HG03045 (cell line): ENCODE measurements around the gene MB21D2.

Experiments used
- ATAC-seq: cut with Tn5 transposase; IDR thresholded peaks from one replicate; pipeline ENCODE4 v1.9.1; 2021; ENCODE audit warnings: mild to moderate bottlenecking, moderate library complexity; ENCODE audit not compliant: unreplicated experiment

The MB21D2 gene

DNA sequence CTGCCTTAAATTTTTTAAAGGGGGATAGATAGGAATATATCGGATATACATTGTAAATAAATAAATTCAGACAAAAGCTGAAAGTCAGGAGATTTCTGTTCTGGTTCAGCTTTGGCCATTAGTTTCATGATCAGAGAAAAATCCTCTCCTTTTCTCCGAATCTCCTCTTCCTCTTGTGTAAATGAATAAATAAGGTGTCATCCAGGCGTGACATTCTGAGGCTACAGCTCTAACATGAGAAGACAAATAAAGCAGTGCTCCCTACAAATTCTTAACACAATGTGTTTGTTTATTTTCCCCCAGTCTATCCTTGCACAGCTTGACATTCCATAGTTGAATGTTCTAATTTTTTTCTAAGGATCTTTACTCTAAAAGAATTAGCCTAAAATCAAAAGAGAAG lies 9.4 kb upstream of the MB21D2 start:
- ATAC-seq = no peak

DNA sequence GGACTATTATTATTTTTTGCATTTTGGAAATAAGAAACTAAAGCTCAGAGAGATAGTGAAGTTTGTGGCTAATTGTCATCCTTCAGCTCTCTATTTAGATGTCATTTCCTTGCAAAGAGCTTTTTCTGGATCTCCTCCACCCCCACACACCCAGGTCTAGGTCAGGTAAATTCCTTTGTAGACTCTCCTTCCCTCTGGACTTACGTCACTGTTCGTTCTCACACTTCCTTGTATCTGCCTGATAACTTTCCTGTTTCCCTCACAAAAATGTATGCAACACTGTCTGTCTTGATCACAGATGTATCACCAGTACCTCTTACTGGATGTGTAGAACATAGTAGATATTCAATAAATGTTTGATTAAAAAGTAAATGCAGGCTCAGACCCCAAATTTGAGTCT lies 6.1 kb upstream of the MB21D2 start:
- no peak for ATAC-seq

DNA sequence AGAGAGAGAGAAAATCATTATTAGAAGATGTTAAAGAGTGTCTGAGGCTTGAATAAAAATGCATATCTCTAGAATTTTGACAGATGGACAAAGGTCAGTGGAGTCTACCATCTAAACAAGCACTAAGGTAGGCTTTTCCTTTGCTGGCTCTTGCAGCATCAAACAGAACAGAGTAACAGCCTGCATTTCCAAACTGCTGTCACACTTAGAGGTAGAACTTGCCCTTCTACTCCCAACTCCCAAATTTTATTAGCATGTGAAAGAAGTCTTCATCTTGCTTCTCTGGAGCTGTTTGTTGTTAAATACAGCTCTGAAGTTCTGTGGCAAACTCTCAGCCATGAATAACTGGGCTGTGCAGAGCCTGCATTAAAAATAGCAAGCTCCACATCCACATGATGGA lies 4.1 kb upstream of the MB21D2 start:
- ATAC-seq = no peak

- no peak for ATAC-seq
Measured at GRCh38 chr3:192920411-192920810, 2.8 kb upstream of the MB21D2 start.

DNA sequence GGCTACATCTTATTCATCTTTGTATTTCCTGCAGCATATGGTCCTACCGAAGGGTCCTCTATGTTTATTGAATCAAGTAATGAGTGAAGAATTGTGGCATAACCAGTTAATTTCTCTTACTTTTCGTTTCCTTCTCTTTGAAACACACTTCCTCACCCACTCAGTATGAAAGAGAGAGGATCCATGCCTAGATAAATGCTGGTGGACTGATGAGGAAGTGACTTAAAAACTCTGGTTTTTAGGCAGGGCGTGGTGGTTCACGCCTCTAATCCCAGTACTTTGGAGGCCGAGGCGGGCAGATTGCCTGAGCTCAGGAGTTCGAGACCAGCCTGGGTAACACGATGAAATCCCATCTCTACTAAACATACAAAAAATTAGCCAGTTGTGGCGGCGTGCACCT lies 2.2 kb upstream of the MB21D2 start:
- ATAC-seq = no peak

DNA sequence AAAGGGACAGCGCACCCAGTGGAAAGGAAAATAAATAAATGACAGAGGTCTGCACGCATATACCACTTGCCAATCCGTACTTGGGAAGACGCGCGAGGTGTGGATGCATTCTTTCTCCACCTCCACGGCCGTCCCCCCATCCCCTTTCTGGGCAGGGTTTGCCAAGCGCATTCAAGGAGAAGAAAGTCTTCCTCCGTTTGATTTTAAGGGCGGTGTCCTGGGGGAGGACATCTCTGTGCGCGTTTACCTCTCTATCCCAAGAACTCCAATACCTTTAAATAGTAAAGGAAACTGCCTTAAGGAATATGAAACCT lies 576 bp upstream of the MB21D2 start:
- no peak for ATAC-seq

GRCh38 chr3:192917028-192917403 lies 640 bp downstream of the MB21D2 start:
- peak; percentile 36 for ATAC-seq

GRCh38 chr3:192916371-192917027 lies 1.2 kb downstream of the MB21D2 start:
- ATAC-seq = peak; percentile 13

DNA sequence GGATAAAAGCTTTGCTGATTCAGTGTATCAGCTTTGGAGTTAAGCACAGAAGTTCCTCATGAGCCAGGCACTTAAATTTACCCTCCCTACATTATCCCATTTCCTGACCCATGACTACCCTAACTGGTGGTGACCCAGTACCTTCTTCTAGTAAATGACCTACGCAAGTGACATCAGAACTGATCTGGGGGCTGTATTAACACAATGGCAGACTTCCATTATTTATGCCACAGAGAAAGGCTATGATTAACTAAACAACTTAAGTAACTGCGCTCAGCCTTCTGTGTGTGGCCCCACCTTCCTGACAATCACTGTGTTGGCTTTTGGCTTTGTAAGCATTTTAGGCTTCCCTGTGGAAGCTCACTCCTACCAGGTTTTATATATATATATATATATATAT lies 1.9 kb downstream of the MB21D2 start:
- no peak for ATAC-seq

- no peak for ATAC-seq
Measured at GRCh38 chr3:192915304-192915703, 2.4 kb downstream of the MB21D2 start.

- no peak for ATAC-seq
Measured at GRCh38 chr3:192914848-192915247, 2.8 kb downstream of the MB21D2 start.

DNA sequence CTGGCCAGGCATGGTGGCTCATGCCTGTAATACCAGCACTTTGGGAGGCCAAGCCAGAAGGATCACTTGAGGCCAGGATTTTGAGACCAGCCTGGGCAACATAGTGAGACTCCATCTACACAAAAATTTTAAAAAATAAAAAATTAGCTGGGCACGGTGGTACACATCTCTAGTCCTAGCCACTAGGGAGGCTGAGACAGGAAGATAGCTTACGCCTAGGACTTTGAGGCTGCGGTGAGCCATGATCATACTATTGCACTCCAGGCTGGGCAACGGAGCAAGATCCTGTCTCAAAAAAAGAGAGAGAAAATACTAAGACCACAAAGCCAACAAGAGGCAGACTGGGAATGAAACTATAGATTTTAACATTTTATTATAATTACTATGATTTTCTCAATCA lies 4.1 kb downstream of the MB21D2 start:
- no peak for ATAC-seq

GRCh38 chr3:192911293-192911692 lies 6.4 kb downstream of the MB21D2 start:
- no peak for ATAC-seq

- no peak for ATAC-seq
Measured at GRCh38 chr3:192907784-192908183, 9.9 kb downstream of the MB21D2 start.

GRCh38 chr3:192906940-192907339 lies 10.7 kb downstream of the MB21D2 start:
- no peak for ATAC-seq

DNA sequence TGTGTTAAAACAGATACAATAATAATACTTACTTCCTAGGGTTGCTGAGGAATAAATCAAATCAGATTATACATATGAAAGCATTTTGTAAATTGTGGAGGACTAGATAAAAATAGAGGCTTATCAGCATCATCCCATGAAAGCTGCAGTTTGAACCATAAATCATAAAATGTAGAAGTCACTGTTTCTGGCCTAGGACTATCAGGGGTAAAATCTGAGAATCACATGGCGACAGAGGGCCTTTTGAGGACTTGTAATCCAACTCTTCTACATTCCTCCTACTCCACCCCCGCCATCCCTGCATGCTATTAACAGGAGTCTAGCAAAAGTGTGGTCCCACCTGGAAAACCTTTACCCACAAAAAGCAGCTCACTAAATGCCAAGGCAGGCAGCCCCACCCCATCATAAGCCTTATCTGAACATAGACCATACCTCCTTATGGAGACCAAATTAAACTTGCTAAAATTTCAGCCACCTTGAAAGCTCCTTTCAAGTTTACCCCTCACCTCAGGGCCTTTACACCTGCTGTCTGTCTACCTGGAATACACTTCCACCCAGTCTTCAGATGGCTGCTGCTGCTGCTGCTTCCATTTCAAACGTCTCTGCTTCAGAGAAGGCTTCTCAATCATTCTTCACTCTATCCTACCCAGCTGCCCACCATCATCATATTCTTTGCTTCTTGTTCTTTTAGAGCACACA lies 11.5 kb downstream of the MB21D2 start:
- no peak for ATAC-seq

GRCh38 chr3:192904632-192905289 lies 12.9 kb downstream of the MB21D2 start:
- ATAC-seq = no peak

- ATAC-seq = no peak
Measured at GRCh38 chr3:192902549-192902948, 15.1 kb downstream of the MB21D2 start.

- ATAC-seq = no peak
Measured at GRCh38 chr3:192901435-192901834, 16.2 kb downstream of the MB21D2 start.

GRCh38 chr3:192899540-192899982 lies 18.1 kb downstream of the MB21D2 start:
- no peak for ATAC-seq

GRCh38 chr3:192897005-192897404 lies 20.7 kb downstream of the MB21D2 start:
- no peak for ATAC-seq

- no peak for ATAC-seq
Measured at GRCh38 chr3:192896208-192896607, 21.4 kb downstream of the MB21D2 start.
